ENCODE measurements around the gene ATP6V1G1. TPM values are rescaled to one million over a fixed set of nuclear protein-coding genes. Genes with fewer than 3 reads are reported as not detected.

The ATP6V1G1 gene
- polyA plus RNA-seq, 1 donor (not counting 4 experiments of a cell fraction or from before 2014, with no cell fraction given), result 214 TPM

DNA sequence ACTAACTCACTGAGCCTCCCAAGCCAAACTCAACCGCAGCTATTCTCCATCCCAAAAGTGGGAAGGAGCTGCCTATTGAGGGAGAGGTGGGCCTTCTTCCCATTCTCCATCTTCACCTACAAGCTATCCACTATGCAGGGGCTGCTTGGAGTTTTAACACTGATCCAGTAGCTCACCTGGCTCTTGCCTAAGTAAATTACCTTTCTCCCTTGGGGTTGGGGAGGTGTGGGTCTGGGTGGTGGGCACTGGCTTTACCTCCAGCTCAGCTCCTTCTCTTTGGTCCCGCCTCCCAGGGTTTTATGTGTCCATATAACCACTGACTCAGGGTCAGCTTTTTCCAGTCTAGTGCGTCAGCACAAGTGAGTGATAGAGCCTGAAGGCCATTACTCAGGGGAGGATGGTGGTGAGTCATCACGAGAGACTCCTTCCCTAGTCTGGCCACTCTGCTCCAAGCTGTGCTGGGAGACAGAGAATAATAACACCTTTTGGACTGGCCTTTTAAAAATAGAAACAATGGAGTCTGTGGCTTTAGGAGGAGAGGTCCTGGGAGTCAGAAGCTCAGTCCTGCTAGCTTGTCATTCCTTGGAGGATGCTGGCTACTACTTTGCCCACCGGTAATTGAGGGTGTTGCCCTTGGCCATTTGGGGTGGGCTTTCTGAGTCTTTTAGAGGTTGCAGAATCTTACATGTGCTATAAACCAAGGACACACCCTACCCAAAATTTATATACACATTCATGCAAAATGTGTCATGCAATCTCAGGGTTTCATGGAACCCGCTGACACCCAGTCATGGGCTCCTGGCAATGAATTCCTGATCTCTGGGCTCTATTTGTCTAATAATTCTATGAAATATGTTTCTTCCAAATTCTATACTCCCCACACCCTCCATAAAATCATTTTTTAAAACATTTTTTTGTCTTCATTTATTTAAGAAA, 35.6 kb upstream of the ATP6V1G1 start:
- no peaks in the 10 kb centered on the region for H3K36me3 ChIP-seq (ENCODE audit: control insufficient read depth in 2 of 2, extremely low read depth in 1 of 2, insufficient read depth in 2 of 2, low read length in 2 of 2)
- H3K27ac ChIP-seq (ENCODE audit: control insufficient read depth, insufficient read depth, low read length), result peak overlapping the region; percentile 88
- no peaks in the 10 kb centered on the region for H4K20me1 ChIP-seq (ENCODE audit: control insufficient read depth, extremely low read depth, insufficient read depth, low read length)
- no peaks in the 10 kb centered on the region for H3K79me2 ChIP-seq (ENCODE audit: control insufficient read depth, insufficient read depth, low read length)
- peak overlapping the region; percentile 67 for H3K4me2 ChIP-seq (ENCODE audit: control insufficient read depth, extremely low read depth, insufficient read depth, low read depth, low read length)
- H3K9me1 ChIP-seq (ENCODE audit: control insufficient read depth, extremely low read depth, insufficient read depth, low read length), result no peaks in the 10 kb centered on the region
- no peaks in the 10 kb centered on the region for H3K9me3 ChIP-seq (ENCODE audit: control insufficient read depth, low read depth, low read length)
- no peaks in the 10 kb centered on the region for H3K27me3 ChIP-seq (ENCODE audit: control insufficient read depth, extremely low read depth, insufficient read depth, low read length)
- TF ChIP-seq, protein P1, sequence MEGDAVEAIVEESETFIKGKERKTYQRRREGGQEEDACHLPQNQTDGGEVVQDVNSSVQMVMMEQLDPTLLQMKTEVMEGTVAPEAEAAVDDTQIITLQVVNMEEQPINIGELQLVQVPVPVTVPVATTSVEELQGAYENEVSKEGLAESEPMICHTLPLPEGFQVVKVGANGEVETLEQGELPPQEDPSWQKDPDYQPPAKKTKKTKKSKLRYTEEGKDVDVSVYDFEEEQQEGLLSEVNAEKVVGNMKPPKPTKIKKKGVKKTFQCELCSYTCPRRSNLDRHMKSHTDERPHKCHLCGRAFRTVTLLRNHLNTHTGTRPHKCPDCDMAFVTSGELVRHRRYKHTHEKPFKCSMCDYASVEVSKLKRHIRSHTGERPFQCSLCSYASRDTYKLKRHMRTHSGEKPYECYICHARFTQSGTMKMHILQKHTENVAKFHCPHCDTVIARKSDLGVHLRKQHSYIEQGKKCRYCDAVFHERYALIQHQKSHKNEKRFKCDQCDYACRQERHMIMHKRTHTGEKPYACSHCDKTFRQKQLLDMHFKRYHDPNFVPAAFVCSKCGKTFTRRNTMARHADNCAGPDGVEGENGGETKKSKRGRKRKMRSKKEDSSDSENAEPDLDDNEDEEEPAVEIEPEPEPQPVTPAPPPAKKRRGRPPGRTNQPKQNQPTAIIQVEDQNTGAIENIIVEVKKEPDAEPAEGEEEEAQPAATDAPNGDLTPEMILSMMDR (optimal IDR thresholded peaks at IDR 0.05 in 1 of 3, IDR thresholded peaks at IDR 0.05 in 1 of 3, conservative IDR thresholded peaks at IDR 0.05 in 1 of 3; ENCODE audit: extremely low read depth in 1 of 3, insufficient read depth in 2 of 3, low read length in 3 of 3), result no peak
- TF ChIP-seq EZH2 (IDR thresholded peaks at IDR 0.05; ENCODE audit: low read length), result no peak
- peak overlapping the region in 1 of 3 experiments; percentile 19 for H3K4me3 ChIP-seq (ENCODE audit: control insufficient read depth in 2 of 3, extremely low read depth in 1 of 3, insufficient read depth in 2 of 3, low read depth in 1 of 3, low read length in 3 of 3)
- peak overlapping the region; percentile 59 for H3K9ac ChIP-seq (ENCODE audit: control insufficient read depth, extremely low read depth, insufficient read depth, low read length)
- dilution Hi-C loops (cut with MboI; ENCODE audit: extremely low pct_ligation_motif_present, low sequenced_read_pairs), result no loop called here
- peak overlapping the region; percentile 31 for H2AFZ ChIP-seq (ENCODE audit: control insufficient read depth, low read length)
- peaks cover 21% of the 10 kb centered on the region for H3K4me1 ChIP-seq (ENCODE audit: control insufficient read depth, extremely low read depth, insufficient read depth, low read length)
- peak; percentile 93 for DNase-seq (ENCODE audit: low read depth, low spot score)
- FAIRE-seq, result peak; percentile 92

DNA sequence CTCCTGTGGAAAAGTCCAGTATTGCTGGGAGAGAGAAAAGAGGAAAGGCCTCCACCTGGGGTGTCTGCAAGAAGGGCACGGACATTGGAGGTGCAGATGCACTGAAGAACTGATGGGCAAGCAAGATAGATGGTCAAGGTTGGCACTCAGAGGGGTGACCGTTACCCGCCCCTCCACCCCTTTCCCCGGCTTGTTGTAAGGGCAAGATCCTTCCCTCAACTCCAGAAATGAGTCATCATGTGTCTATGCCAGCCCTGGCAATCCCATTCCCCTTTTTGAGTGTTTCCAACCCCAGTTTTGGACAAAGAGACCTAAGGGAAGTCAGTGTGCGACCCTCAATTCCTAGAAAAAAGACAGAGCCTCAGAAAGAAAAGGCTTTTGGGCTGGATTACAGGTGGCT, 34.9 kb upstream of the ATP6V1G1 start:
- H3K4me2 ChIP-seq (ENCODE audit: control insufficient read depth, extremely low read depth, insufficient read depth, low read depth, low read length), result peak overlapping the region; percentile 67
- DNase-seq (ENCODE audit: low read depth, low spot score) (peak; percentile 19), FAIRE-seq (no peak)
- peak overlapping the region; percentile 59 for H3K9ac ChIP-seq (ENCODE audit: control insufficient read depth, extremely low read depth, insufficient read depth, low read length)
- peaks cover 21% of the 10 kb centered on the region for H3K4me1 ChIP-seq (ENCODE audit: control insufficient read depth, extremely low read depth, insufficient read depth, low read length)
- H2AFZ ChIP-seq (ENCODE audit: control insufficient read depth, low read length), result no peak overlapping the region
- no peaks in the 10 kb centered on the region for H3K79me2 ChIP-seq (ENCODE audit: control insufficient read depth, insufficient read depth, low read length)
- H4K20me1 ChIP-seq (ENCODE audit: control insufficient read depth, extremely low read depth, insufficient read depth, low read length), result no peaks in the 10 kb centered on the region
- peak overlapping the region; percentile 88 for H3K27ac ChIP-seq (ENCODE audit: control insufficient read depth, insufficient read depth, low read length)
- no peak for TF ChIP-seq EZH2 (IDR thresholded peaks at IDR 0.05; ENCODE audit: low read length)
- TF ChIP-seq, protein P1 (optimal IDR thresholded peaks at IDR 0.05 in 1 of 3, IDR thresholded peaks at IDR 0.05 in 1 of 3, conservative IDR thresholded peaks at IDR 0.05 in 1 of 3; ENCODE audit: extremely low read depth in 1 of 3, insufficient read depth in 2 of 3, low read length in 3 of 3), result no peak
- no peak overlapping the region for H3K4me3 ChIP-seq (ENCODE audit: control insufficient read depth in 2 of 3, extremely low read depth in 1 of 3, insufficient read depth in 2 of 3, low read depth in 1 of 3, low read length in 3 of 3)
- H3K36me3 ChIP-seq (ENCODE audit: control insufficient read depth in 2 of 2, extremely low read depth in 1 of 2, insufficient read depth in 2 of 2, low read length in 2 of 2), result no peaks in the 10 kb centered on the region
- H3K27me3 ChIP-seq (ENCODE audit: control insufficient read depth, extremely low read depth, insufficient read depth, low read length), result no peaks in the 10 kb centered on the region
- no peaks in the 10 kb centered on the region for H3K9me1 ChIP-seq (ENCODE audit: control insufficient read depth, extremely low read depth, insufficient read depth, low read length)
- dilution Hi-C loops (cut with MboI; ENCODE audit: extremely low pct_ligation_motif_present, low sequenced_read_pairs), result no loop called here
- H3K9me3 ChIP-seq (ENCODE audit: control insufficient read depth, low read depth, low read length), result no peaks in the 10 kb centered on the region
